Mesenchymal stem cell (in vitro differentiated cells and primary cell): Measurements from ENCODE around the gene PPIL3.

Source experiments
- DNase-seq: peaks from one replicate; pipeline ENCODE4 v3.0.0-alpha.2; 2013
- H2AFZ ChIP-seq: one replicate; pipeline ENCODE4 v1.6.1; 2013; ENCODE audit warnings: low read depth, mild to moderate bottlenecking, control low read depth, inconsistent platforms, low read length, moderate library complexity
- H2AK5ac ChIP-seq: 2 replicates; pipeline ENCODE4 v1.6.1; 2013; ENCODE audit warnings: low read length, moderate library complexity, mild to moderate bottlenecking, inconsistent platforms; ENCODE audit not compliant: severe bottlenecking
- H2BK120ac ChIP-seq: one replicate; pipeline ENCODE4 v1.6.1; 2013; ENCODE audit warnings: low read depth, mild to moderate bottlenecking, inconsistent platforms, low read length, moderate library complexity
- H2BK12ac ChIP-seq, 2 experiments: one replicate each; pipeline ENCODE4 v1.6.1; 2013; ENCODE audit warnings: inconsistent platforms in 2 of 2, low read length in 2 of 2, mild to moderate bottlenecking in 2 of 2, moderate library complexity in 2 of 2, control low read depth in 1 of 2
- H2BK15ac ChIP-seq: one replicate; pipeline ENCODE4 v1.6.1; 2013; ENCODE audit warnings: mild to moderate bottlenecking, low read depth, inconsistent platforms; ENCODE audit not compliant: poor library complexity, severe bottlenecking
- H2BK5ac ChIP-seq: 2 replicates; pipeline ENCODE4 v1.6.1; 2013; ENCODE audit warnings: low read depth, mild to moderate bottlenecking, low read length, control low read depth, inconsistent platforms; ENCODE audit not compliant: poor library complexity, severe bottlenecking
- H3K14ac ChIP-seq, 2 experiments: one replicate each; pipeline ENCODE4 v1.6.1; 2013; ENCODE audit warnings: inconsistent platforms in 2 of 2, low read length in 2 of 2, control low read depth in 1 of 2, mild to moderate bottlenecking in 1 of 2, moderate library complexity in 1 of 2
- H3K18ac ChIP-seq, 2 experiments: one replicate each; pipeline ENCODE4 v1.6.1; 2013; ENCODE audit warnings: inconsistent platforms in 2 of 2, low read length in 2 of 2, control low read depth in 1 of 2, low read depth in 1 of 2, mild to moderate bottlenecking in 1 of 2
- H3K23ac ChIP-seq, 2 experiments: one replicate each; pipeline ENCODE4 v1.6.1; 2013; ENCODE audit warnings: inconsistent platforms in 2 of 2, low read length in 2 of 2, mild to moderate bottlenecking in 2 of 2, moderate library complexity in 2 of 2, control low read depth in 1 of 2
- H3K27ac ChIP-seq: 2 replicates; pipeline ENCODE4 v1.5.1; 2013; ENCODE audit warnings: mild to moderate bottlenecking, moderate library complexity, low read length, control low read depth, inconsistent platforms; ENCODE audit not compliant: poor library complexity, severe bottlenecking
- H3K27me3 ChIP-seq, 2 experiments: 2 replicates each; pipeline versions ENCODE4 v1.6.1 to v1.7.0; 2013; ENCODE audit warnings: low read length in 2 of 2, mild to moderate bottlenecking in 2 of 2, moderate library complexity in 2 of 2, control low read depth in 1 of 2, inconsistent platforms in 1 of 2; ENCODE audit not compliant: control insufficient read depth in 1 of 2, insufficient read depth in 1 of 2
- H3K36me3 ChIP-seq, 2 experiments: 2 replicates each; pipeline versions ENCODE4 v1.6.1 to v1.7.0; 2013; ENCODE audit warnings: low read length in 2 of 2, control low read depth in 1 of 2, inconsistent platforms in 1 of 2, low read depth in 1 of 2, mild to moderate bottlenecking in 1 of 2; ENCODE audit not compliant: insufficient read depth in 2 of 2, control insufficient read depth in 1 of 2
- H3K4ac ChIP-seq, 2 experiments: one replicate each; pipeline ENCODE4 v1.6.1; 2013; ENCODE audit warnings: inconsistent platforms in 2 of 2, low read length in 2 of 2, mild to moderate bottlenecking in 2 of 2, moderate library complexity in 2 of 2, control low read depth in 1 of 2, low read depth in 1 of 2
- H3K4me1 ChIP-seq: 2 replicates; pipeline ENCODE4 v1.6.1; 2013; ENCODE audit warnings: low read depth, low read length, control low read depth; ENCODE audit not compliant: control insufficient read depth, insufficient read depth
- H3K4me2 ChIP-seq: 2 replicates; pipeline ENCODE4 v1.6.1; 2013; ENCODE audit warnings: low read length, mild to moderate bottlenecking, inconsistent platforms; ENCODE audit not compliant: poor library complexity, severe bottlenecking
- H3K4me3 ChIP-seq, 2 experiments: 2 replicates each; pipeline versions ENCODE4 v1.5.1 to v1.7.0; 2013; ENCODE audit warnings: low read length in 2 of 2, mild to moderate bottlenecking in 2 of 2, control low read depth in 1 of 2, low read depth in 1 of 2; ENCODE audit not compliant: insufficient read depth in 1 of 2
- H3K79me1 ChIP-seq: replicated peaks from 2 replicates; pipeline ENCODE4 v1.6.1; 2013; ENCODE audit warnings: mild to moderate bottlenecking, control low read depth, low read length, inconsistent platforms; ENCODE audit not compliant: poor library complexity, severe bottlenecking
- H3K9ac ChIP-seq: 2 replicates; pipeline ENCODE4 v1.7.0; 2013; ENCODE audit warnings: mild to moderate bottlenecking, low read length, moderate library complexity
- H3K9me3 ChIP-seq: 2 replicates; pipeline ENCODE4 v1.7.0; 2013; ENCODE audit warnings: mild to moderate bottlenecking, low read length; ENCODE audit not compliant: control insufficient read depth
- H4K8ac ChIP-seq: one replicate; pipeline ENCODE4 v1.6.1; 2013; ENCODE audit warnings: inconsistent platforms, mild to moderate bottlenecking, low read length, moderate library complexity
- H4K91ac ChIP-seq: one replicate; pipeline ENCODE4 v1.6.1; 2013; ENCODE audit warnings: mild to moderate bottlenecking, low read length, inconsistent platforms
- WGBS: methylation state at CpG from one replicate; pipeline ENCODE4 v1.1.7; 2013; ENCODE audit warnings: mixed read lengths; 5-methylcytosine and 5-hydroxymethylcytosine counted together

PPIL3 gene

DNA sequence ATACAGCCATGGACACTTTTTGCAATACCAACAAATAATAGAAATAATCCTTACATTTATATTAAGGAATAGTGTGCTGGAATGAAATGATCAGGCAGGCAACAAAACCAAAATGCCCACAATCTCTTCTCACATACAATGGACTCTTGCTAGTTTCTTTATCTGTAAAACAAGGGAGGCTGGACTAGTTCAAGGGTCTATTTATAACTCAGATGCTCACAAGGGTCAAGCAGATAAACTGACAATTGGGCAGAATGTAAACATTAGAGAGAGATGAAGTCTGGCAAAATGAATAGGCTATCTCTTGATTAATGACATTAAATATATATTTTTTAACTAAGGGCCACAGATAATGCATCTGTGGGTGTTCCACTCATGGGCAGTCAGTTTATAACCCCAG lies 11.4 kb downstream of the PPIL3 start:
- no peak overlapping the region for H3K18ac ChIP-seq
- no peak for DNase-seq
- no peak overlapping the region for H2BK15ac ChIP-seq
- no peak overlapping the region for H3K27ac ChIP-seq
- no peak overlapping the region for H2AFZ ChIP-seq
- peaks cover 19 to 85% of the 10 kb centered on the region in 2 experiments for H3K36me3 ChIP-seq
- H3K4ac ChIP-seq, result no peak overlapping the region
- no peak overlapping the region for H3K9ac ChIP-seq
- H3K4me3 ChIP-seq, result no peak overlapping the region
- no peak overlapping the region for H2BK120ac ChIP-seq
- no peaks in the 10 kb centered on the region for H3K9me3 ChIP-seq
- H3K27me3 ChIP-seq, result no peaks in the 10 kb centered on the region
- H3K14ac ChIP-seq, result no peak overlapping the region
- no peak overlapping the region for H4K8ac ChIP-seq
- H2BK12ac ChIP-seq, result no peak overlapping the region
- H2BK5ac ChIP-seq, result no peak overlapping the region
- no peak overlapping the region for H2AK5ac ChIP-seq
- no peak overlapping the region for H4K91ac ChIP-seq
- H3K4me1 ChIP-seq, result no peaks in the 10 kb centered on the region
- H3K4me2 ChIP-seq, result no peak overlapping the region
- H3K23ac ChIP-seq, result no peak overlapping the region
- H3K79me1 ChIP-seq, result peaks cover 5% of the 10 kb centered on the region

DNA sequence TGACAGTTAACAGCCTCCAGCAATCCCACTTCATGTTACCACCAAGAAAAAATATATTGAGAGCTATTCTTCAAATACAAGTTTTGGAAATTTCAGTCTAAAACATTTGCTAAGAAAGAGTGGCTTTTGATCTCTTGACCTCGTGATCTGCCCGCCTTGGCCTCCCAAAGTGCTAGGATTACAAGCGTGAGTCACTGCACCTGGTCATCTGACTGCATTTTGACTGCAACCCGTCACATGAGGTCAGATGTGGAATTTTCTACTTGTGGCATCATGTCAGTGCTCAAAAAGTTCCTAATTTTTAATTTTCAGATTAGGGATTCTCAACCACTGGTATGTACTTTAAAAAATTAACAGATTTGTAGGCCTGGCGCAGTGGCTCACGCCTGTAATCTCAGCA lies 15.3 kb downstream of the PPIL3 start:
- H4K8ac ChIP-seq, result no peak overlapping the region
- H3K4me2 ChIP-seq, result no peak overlapping the region
- H3K9me3 ChIP-seq, result no peaks in the 10 kb centered on the region
- no peak overlapping the region for H3K23ac ChIP-seq
- no peaks in the 10 kb centered on the region for H3K4me1 ChIP-seq
- no peak overlapping the region for H3K27ac ChIP-seq
- H3K4ac ChIP-seq, result no peak overlapping the region
- H3K79me1 ChIP-seq, result peaks cover 3% of the 10 kb centered on the region
- DNase-seq, result no peak
- H2BK15ac ChIP-seq, result no peak overlapping the region
- no peak overlapping the region for H3K18ac ChIP-seq
- H2AK5ac ChIP-seq, result no peak overlapping the region
- H2AFZ ChIP-seq, result no peak overlapping the region
- H3K9ac ChIP-seq, result no peak overlapping the region
- H3K4me3 ChIP-seq, result no peak overlapping the region
- no peak overlapping the region for H4K91ac ChIP-seq
- H2BK12ac ChIP-seq, result no peak overlapping the region
- no peak overlapping the region for H2BK120ac ChIP-seq
- no peaks in the 10 kb centered on the region for H3K27me3 ChIP-seq
- peaks cover 13 to 66% of the 10 kb centered on the region in 2 experiments for H3K36me3 ChIP-seq
- no peak overlapping the region for H3K14ac ChIP-seq
- H2BK5ac ChIP-seq, result no peak overlapping the region
- 92% methylated on average over 5 of the region's 6 CpGs for WGBS

DNA sequence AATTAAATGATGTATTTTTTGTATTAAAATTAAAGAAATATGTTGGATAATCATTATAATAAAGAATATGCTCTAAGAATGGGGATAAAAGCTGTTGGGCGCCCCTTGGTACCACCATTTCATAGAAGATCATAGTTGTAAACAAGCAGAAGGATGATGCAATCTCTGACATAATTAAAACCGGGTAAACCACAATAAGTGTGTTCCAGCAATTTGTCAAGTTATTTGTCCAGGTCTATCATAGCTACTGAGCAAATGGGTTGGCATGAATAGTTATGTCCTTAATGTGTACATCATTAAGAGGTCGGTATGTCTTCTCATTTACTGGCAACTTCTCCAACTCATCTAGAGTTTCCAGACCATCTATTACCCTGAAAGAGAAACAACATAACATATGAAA lies 17.7 kb downstream of the PPIL3 start:
- Histone ChIP-seq H3K36me3 (peaks cover 13 to 49% of the 10 kb centered on the region in 2 experiments), H3K18ac (no peak overlapping the region), H2BK12ac (no peak overlapping the region), H3K4me2 (no peak overlapping the region), H2BK15ac (no peak overlapping the region), H3K79me1 (peaks cover 3% of the 10 kb centered on the region), H2BK120ac (no peak overlapping the region), H4K8ac (no peak overlapping the region), H4K91ac (no peak overlapping the region), H3K4me3 (no peak overlapping the region), H3K4me1 (no peaks in the 10 kb centered on the region), H3K27ac (no peak overlapping the region), H3K9ac (no peak overlapping the region), H2AFZ (no peak overlapping the region), H3K9me3 (no peaks in the 10 kb centered on the region), H2BK5ac (no peak overlapping the region), H2AK5ac (no peak overlapping the region), H3K23ac (no peak overlapping the region), H3K4ac (no peak overlapping the region), H3K27me3 (no peaks in the 10 kb centered on the region), H3K14ac (no peak overlapping the region)
- DNase-seq, result no peak
- 100% methylated on average over 1 of the region's 3 CpGs for WGBS

DNA sequence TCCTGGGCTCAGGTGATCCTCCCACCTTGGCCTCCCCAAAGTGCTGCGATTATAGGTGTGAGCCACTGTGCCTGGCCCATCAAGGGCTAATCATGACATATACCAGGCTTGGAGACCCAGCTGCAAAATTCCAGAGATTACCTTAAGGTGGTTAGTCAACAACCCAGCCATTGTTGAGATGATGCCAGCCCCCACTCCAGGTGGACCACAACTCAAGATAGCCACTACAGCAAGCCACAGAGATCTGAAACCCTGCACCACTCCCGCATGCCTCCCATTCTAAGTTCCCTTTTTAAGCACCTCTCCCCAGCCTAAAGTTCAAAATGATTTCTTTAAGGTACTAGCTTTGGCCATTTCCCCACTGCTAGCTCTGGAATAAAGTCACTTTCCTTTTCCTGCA lies 19.9 kb downstream of the PPIL3 start:
- Histone ChIP-seq H3K4me1 (peaks cover 2% of the 10 kb centered on the region), H3K14ac (no peak overlapping the region), H3K27ac (no peak overlapping the region), H3K4ac (no peak overlapping the region), H3K79me1 (peaks cover 3% of the 10 kb centered on the region), H3K9me3 (no peaks in the 10 kb centered on the region), H2BK15ac (no peak overlapping the region), H3K9ac (no peak overlapping the region), H3K23ac (no peak overlapping the region), H2AK5ac (no peak overlapping the region), H2BK12ac (no peak overlapping the region), H3K36me3 (peaks cover 6 to 29% of the 10 kb centered on the region in 2 experiments), H4K91ac (no peak overlapping the region), H4K8ac (no peak overlapping the region), H3K18ac (no peak overlapping the region), H2AFZ (no peak overlapping the region), H2BK120ac (no peak overlapping the region), H3K4me3 (no peak overlapping the region), H3K4me2 (no peak overlapping the region), H2BK5ac (no peak overlapping the region), H3K27me3 (no peaks in the 10 kb centered on the region)
- no peak for DNase-seq
- 99% methylated on average over 2 of the region's 2 CpGs for WGBS
